ENCODE results near the gene PTGIR.

PTGIR gene

GRCh38 chr19:46654621-46655152 lies 29.8 kb upstream of the PTGIR start:
- H3K4me1 ChIP-seq: no peaks in the 10 kb centered on the region
- H3K36me3 ChIP-seq: no peaks in the 10 kb centered on the region
- no peak for DNase-seq
- no peak for TF ChIP-seq CTCF (IDR thresholded peaks at IDR 0.05; ENCODE audit: low read depth, low read length)
- H3K9me3 ChIP-seq: no peaks in the 10 kb centered on the region
- no peaks in the 10 kb centered on the region for H3K27me3 ChIP-seq
- no peak overlapping the region for H3K4me3 ChIP-seq (ENCODE audit: low read depth, low read length)

GRCh38 chr19:46650445-46650844 lies 25.6 kb upstream of the PTGIR start:
- H3K9me3 ChIP-seq: no peaks in the 10 kb centered on the region; the same call in 1 of the 2 replicates
- H3K4me1 ChIP-seq: no peaks in the 10 kb centered on the region
- TF ChIP-seq CTCF (IDR thresholded peaks at IDR 0.05; ENCODE audit: low read depth, low read length): no peak
- no peak overlapping the region for H3K4me3 ChIP-seq (ENCODE audit: low read depth, low read length)
- H3K36me3 ChIP-seq: no peaks in the 10 kb centered on the region
- H3K27me3 ChIP-seq: no peaks in the 10 kb centered on the region
- no peak for DNase-seq

- no peak for DNase-seq
Observed at GRCh38 chr19:46648961-46649960, 24.4 kb upstream of the PTGIR start.

GRCh38 chr19:46648060-46648960 lies 23.4 kb upstream of the PTGIR start:
- no peaks in the 10 kb centered on the region for H3K27me3 ChIP-seq
- no peaks in the 10 kb centered on the region for H3K4me1 ChIP-seq
- H3K36me3 ChIP-seq: no peaks in the 10 kb centered on the region
- no peak for TF ChIP-seq CTCF (IDR thresholded peaks at IDR 0.05; ENCODE audit: low read depth, low read length)
- no peak overlapping the region for H3K4me3 ChIP-seq (ENCODE audit: low read depth, low read length)
- no peaks in the 10 kb centered on the region; the same call in 1 of the 2 replicates for H3K9me3 ChIP-seq
- no peak for DNase-seq

More at GRCh38 chr19:46648961-46649960, 24.4 kb upstream of the PTGIR start:
- no peaks in the 10 kb centered on the region; the same call in 1 of the 2 replicates for H3K9me3 ChIP-seq
- no peak overlapping the region for H3K4me3 ChIP-seq (ENCODE audit: low read depth, low read length)
- H3K36me3 ChIP-seq: no peaks in the 10 kb centered on the region
- H3K27me3 ChIP-seq: no peaks in the 10 kb centered on the region
- no peak for TF ChIP-seq CTCF (IDR thresholded peaks at IDR 0.05; ENCODE audit: low read depth, low read length)
- H3K4me1 ChIP-seq: no peaks in the 10 kb centered on the region

GRCh38 chr19:46646402-46646801 lies 21.5 kb upstream of the PTGIR start:
- Histone ChIP-seq H3K4me1 (no peaks in the 10 kb centered on the region), H3K9me3 (no peaks in the 10 kb centered on the region; the same call in 1 of the 2 replicates), H3K27me3 (no peaks in the 10 kb centered on the region), H3K4me3 (ENCODE audit: low read depth, low read length) (no peak overlapping the region), H3K36me3 (no peaks in the 10 kb centered on the region)
- no peak for TF ChIP-seq CTCF (IDR thresholded peaks at IDR 0.05; ENCODE audit: low read depth, low read length)
- no peak for DNase-seq
